SU-DHL-6 (cell line): ENCODE measurements around the gene PRKAB1.

Source experiments
- CTCF ChIP-seq: fragments of 200-600 bp; sonication (generic); IDR thresholded peaks from one replicate; pipeline ENCODE4 v1.5.1; 2017; ENCODE audit warnings: antibody characterized with exemption, mild to moderate bottlenecking, low read length, moderate library complexity; ENCODE audit not compliant: insufficient read depth, poor library complexity, severe bottlenecking
- EZH2phosphoT487 ChIP-seq: fragments of 200-600 bp; sonication (generic), shearing (Covaris generic); conservative IDR thresholded peaks from 2 replicates; pipeline ENCODE4 v1.6.1; 2018; ENCODE audit warnings: mild to moderate bottlenecking, antibody characterized with exemption, low read length, moderate library complexity, mixed read lengths

- no peak for TF ChIP-seq CTCF
- no peak for TF ChIP-seq EZH2phosphoT487
These were observed 46.1 kb upstream of the PRKAB1 start for GRCh38 chr12:119621878-119622277.
